Thyroid gland (tissue), 4 donors: Measurements from ENCODE around the gene KDELR3. TPM values are rescaled to one million over a fixed set of nuclear protein-coding genes. Genes with fewer than 3 reads are reported as not detected.
A peak's percentile ranks its signal among the peaks of the same experiment; 100 is the strongest.
"Not testable (repeated sequence)": the region's sequence is repeated elsewhere in the genome, so short reads cannot be mapped to it uniquely, and the experiment has no call there.

ENCODE experiments used
- DNase-seq, 2 donors: peaks; one replicate each; pipeline ENCODE4 v3.0.0-alpha.2; 2019
- H3K27ac ChIP-seq, 3 donors: fragments of 200-600 bp; sonication (generic); 1 replicate in 2 of 3; 2 replicates in 1 of 3; pipeline ENCODE4 v1.5.1; 2016 to 2019; ENCODE audit warnings: mild to moderate bottlenecking in 1 of 3, moderate library complexity in 1 of 3
- H3K27me3 ChIP-seq: fragments of 200-600 bp; sonication (generic); one replicate; pipeline ENCODE4 v1.5.1; 2019
- H3K36me3 ChIP-seq, 2 donors: fragments of 200-600 bp; sonication (generic); one replicate each; pipeline ENCODE4 v1.5.1; 2016 to 2019
- H3K4me1 ChIP-seq, 2 donors: fragments of 200-600 bp; sonication (generic); one replicate each; pipeline ENCODE4 v1.5.1; 2017 to 2019
- H3K4me3 ChIP-seq, 3 donors: fragments of 200-600 bp; sonication (generic); replicated peaks in 1 of 3; 1 replicate in 2 of 3; 2 replicates in 1 of 3; pipeline ENCODE4 v1.5.1; 2016; ENCODE audit warnings: mild to moderate bottlenecking in 1 of 3
- H3K9me3 ChIP-seq: fragments of 200-600 bp; sonication (generic); one replicate; pipeline ENCODE4 v1.5.1; 2017
- CTCF ChIP-seq, 6 experiments: fragments of 200-600 bp in 3 of 6; fragments of 450-650 bp in 3 of 6; sonication (generic) in 3 of 6; IDR thresholded peaks; one replicate each; pipeline ENCODE4 v1.5.1; 2016 to 2019; ENCODE audit warnings: antibody characterized with exemption in 6 of 6, mild to moderate bottlenecking in 2 of 6, inconsistent platforms in 1 of 6, moderate library complexity in 1 of 6
- POLR2A ChIP-seq, 2 donors: fragments of 450-650 bp; IDR thresholded peaks; one replicate each; pipeline ENCODE4 v1.6.1; 2017; ENCODE audit warnings: antibody characterized with exemption in 2 of 2, mild to moderate bottlenecking in 2 of 2, moderate library complexity in 1 of 2
- WGBS, 2 donors: methylation state at CpG; one replicate each; pipeline ENCODE4 v1.1.5; 2017; 5-methylcytosine and 5-hydroxymethylcytosine counted together
- intact Hi-C: fragments of 100-400 bp; cut with DNase I; formaldehyde crosslinking; loops from one replicate; pipeline ENCODE4 v1.15.1; 2023
- total RNA-seq, 4 donors: library from RNA; depleted of rRNA; stranded (reverse); fragments of >200 nt; gene quantifications; one replicate each; pipeline ENCODE4 v1.2.3, GENCODE V29; 2016

The KDELR3 gene
- total RNA-seq, 4 donors from 2014 or later, result 7.5 to 14.4 (median 11.8) TPM

- Histone ChIP-seq H3K36me3 (no peaks in the 10 kb centered on the region), H3K9me3 (no peaks in the 10 kb centered on the region), H3K27me3 (no peaks in the 10 kb centered on the region), H3K27ac (no peak overlapping the region), H3K4me3 (no peak overlapping the region), H3K4me1 (peaks cover 4 to 25% of the 10 kb centered on the region in 2 donors)
- intact Hi-C loops, result no loop called here
- WGBS, 2 donors, result 85 to 88% methylated on average over 19 to 26 of the region's 26 CpGs
- TF ChIP-seq POLR2A (IDR thresholded peaks at IDR 0.05) (no peak), CTCF (IDR thresholded peaks at IDR 0.05) (no peak)
- no peak for DNase-seq
These were observed 2.0 kb upstream of the KDELR3 start for GRCh38 chr22:38465673-38466490.

DNA sequence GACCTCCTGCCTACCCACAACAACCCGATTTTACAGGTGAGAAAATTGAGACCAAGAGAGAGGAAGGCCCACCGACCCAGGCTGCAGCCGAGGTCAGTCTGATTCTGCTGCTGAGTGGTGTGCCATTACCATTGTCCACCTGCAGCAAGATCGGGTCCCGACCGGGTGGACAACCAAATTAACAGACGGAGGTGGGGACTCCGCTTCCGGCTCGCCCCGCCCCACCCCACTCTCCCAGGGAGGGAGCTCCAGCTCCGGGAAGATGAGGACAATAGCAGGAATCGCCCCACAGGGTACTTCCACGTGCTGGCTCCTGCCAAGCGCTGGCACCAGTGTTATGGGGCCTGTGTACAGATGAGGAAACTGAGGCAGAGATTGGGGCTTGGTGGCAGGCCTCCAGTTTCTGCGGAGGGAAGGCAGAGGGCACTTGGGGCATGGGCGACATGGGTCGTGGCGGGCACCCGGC lies 425 bp upstream of the KDELR3 start:
- Histone ChIP-seq H3K4me1 (peaks cover 0 to 16% of the 10 kb centered on the region in 2 donors), H3K27ac (no peak overlapping the region), H3K9me3 (no peaks in the 10 kb centered on the region), H3K4me3 (peak overlapping the region in 1 of 3 donors; percentile 30), H3K36me3 (no peaks in the 10 kb centered on the region), H3K27me3 (no peaks in the 10 kb centered on the region)
- no peak for DNase-seq
- intact Hi-C loops, result no loop called here
- 22 to 24% methylated on average over 8 to 12 of the region's 20 CpGs for WGBS, 2 donors
- TF ChIP-seq POLR2A (IDR thresholded peaks at IDR 0.05) (no peak), CTCF (IDR thresholded peaks at IDR 0.05) (no peak)

GRCh38 chr22:38468443-38469305 lies 778 bp downstream of the KDELR3 start:
- TF ChIP-seq CTCF (IDR thresholded peaks at IDR 0.05) (peak in 1 of 6 experiments; percentile 4), POLR2A (IDR thresholded peaks at IDR 0.05) (no peak)
- no peaks in the 10 kb centered on the region for H3K9me3 ChIP-seq
- H3K27ac ChIP-seq, result no peak overlapping the region
- no peak for DNase-seq
- peaks cover 0 to 16% of the 10 kb centered on the region in 2 donors for H3K4me1 ChIP-seq
- intact Hi-C loops, result no loop called here
- H3K4me3 ChIP-seq, result peak overlapping the region in 1 of 3 donors; percentile 30
- H3K27me3 ChIP-seq, result no peaks in the 10 kb centered on the region
- no peaks in the 10 kb centered on the region for H3K36me3 ChIP-seq
- 63 to 70% methylated on average over 20 of the region's 28 CpGs for WGBS, 2 donors

DNA sequence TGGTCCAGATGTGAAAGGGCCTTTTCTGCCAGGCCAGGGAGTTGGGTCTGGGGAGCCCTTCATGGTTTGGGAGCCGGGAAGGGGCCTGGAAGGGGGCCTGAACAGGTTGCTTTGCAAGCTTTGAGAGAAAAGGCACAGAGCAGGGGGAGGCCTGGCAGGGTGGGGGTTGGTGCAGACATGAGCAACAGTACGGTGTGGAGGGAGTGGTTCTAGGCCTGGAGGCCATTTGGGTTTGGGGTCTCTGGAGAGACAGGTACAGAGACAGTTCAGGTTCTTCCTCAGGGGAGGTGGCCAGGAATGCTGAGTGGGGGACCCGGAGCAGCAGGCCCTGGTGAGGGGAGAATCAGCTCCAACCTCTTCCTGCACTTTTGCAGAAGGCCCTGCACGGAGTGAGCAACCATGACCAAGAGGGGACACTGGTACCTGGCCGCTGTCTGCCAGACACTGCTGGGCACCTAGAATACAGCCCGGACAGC lies 1.4 kb downstream of the KDELR3 start:
- WGBS, 2 donors, result 86 to 92% methylated on average over 6 of the region's 6 CpGs

DNA sequence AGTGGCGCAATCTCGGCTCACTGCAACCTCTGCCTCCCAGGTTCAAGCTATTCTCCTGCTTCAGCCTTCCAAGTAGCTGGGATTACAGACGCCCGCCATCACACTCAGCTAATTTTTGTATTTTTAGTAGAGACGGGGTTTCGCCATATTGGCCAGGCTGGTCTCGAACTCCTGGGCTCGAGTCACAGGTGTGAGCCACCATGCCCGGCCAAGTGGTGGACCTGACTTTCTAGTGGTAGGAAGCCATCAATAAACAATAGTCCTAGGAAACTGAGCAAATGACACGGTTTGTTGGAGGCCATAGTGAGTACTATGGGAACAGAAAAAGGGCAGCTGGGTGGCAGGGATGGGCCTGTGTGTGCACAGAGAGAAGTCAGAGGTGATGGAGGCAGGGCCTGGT lies 2.3 kb downstream of the KDELR3 start:
- intact Hi-C loops, H3K27me3 ChIP-seq, H3K36me3 ChIP-seq, DNase-seq, H3K27ac ChIP-seq, H3K9me3 ChIP-seq, H3K4me3 ChIP-seq: not testable (repeated sequence)
- peaks cover 0 to 16% of the 10 kb centered on the region in 2 donors for H3K4me1 ChIP-seq
- 95 to 98% methylated on average over 10 of the region's 10 CpGs for WGBS, 2 donors

More for the DNA sequence above, 1.4 kb downstream of the KDELR3 start:
- TF ChIP-seq POLR2A (IDR thresholded peaks at IDR 0.05) (no peak), CTCF (IDR thresholded peaks at IDR 0.05) (no peak)
- Histone ChIP-seq H3K27ac (no peak overlapping the region), H3K27me3 (no peaks in the 10 kb centered on the region), H3K4me1 (peaks cover 0 to 16% of the 10 kb centered on the region in 2 donors), H3K4me3 (no peak overlapping the region), H3K9me3 (no peaks in the 10 kb centered on the region), H3K36me3 (no peaks in the 10 kb centered on the region)
- DNase-seq, result no peak
- intact Hi-C loops, result no loop called here
